B cell (primary cell): ENCODE measurements around the gene ARFGAP3. TPM values are rescaled to one million over a fixed set of nuclear protein-coding genes. Genes with fewer than 3 reads are reported as not detected.

Source experiments
- ATAC-seq: fragments of 200-7000 bp; cut with Tn5 transposase; one replicate; pipeline ENCODE4 v1.10.0; 2021; ENCODE audit warnings: low read depth, mild to moderate bottlenecking, moderate number of reproducible peaks, moderate library complexity
- CTCF ChIA-PET: fragments of 350-600 bp; sonication (Branson Sonifier 250); formaldehyde crosslinking; loops from one replicate; lab custom pipeline; 2021; ENCODE audit warnings: antibody characterized with exemption, inconsistent platforms; lab: Charles Lee
- POLR2A ChIA-PET: fragments of 350-600 bp; sonication (Branson Sonifier 250); formaldehyde crosslinking; loops from one replicate; lab custom pipeline; 2021; ENCODE audit warnings: antibody characterized with exemption; lab: Charles Lee
- DNase-seq: peaks from one replicate; pipeline ENCODE4 v3.0.0; 2013
- H2AFZ ChIP-seq: 2 replicates; pipeline ENCODE4 v1.6.1; 2012; ENCODE audit warnings: mild to moderate bottlenecking, low read depth, low read length; ENCODE audit not compliant: insufficient read depth, poor library complexity, severe bottlenecking
- H3K27ac ChIP-seq, 2 donors: 1 replicate in 1 of 2; 2 replicates in 1 of 2; pipeline ENCODE4 v1.5.1; 2012 to 2013; ENCODE audit warnings: low read length in 2 of 2, mild to moderate bottlenecking in 2 of 2, moderate library complexity in 1 of 2
- H3K27me3 ChIP-seq, 4 experiments: fragments of 200-600 bp in 1 of 4; sonication (generic) in 1 of 4; replicated peaks in 1 of 4; 1 replicate in 2 of 4; 2 replicates in 2 of 4; pipeline versions ENCODE4 v1.6.1 to v1.7.0; 2013 to 2016; ENCODE audit warnings: low read length in 3 of 4, mild to moderate bottlenecking in 2 of 4, mixed read lengths in 1 of 4, moderate library complexity in 1 of 4; ENCODE audit not compliant: insufficient read depth in 4 of 4, control insufficient read depth in 3 of 4; ENCODE audit errors: control extremely low read depth in 1 of 4
- H3K36me3 ChIP-seq, 2 experiments: replicated peaks in 1 of 2; 1 replicate in 1 of 2; 2 replicates in 1 of 2; pipeline versions ENCODE4 v1.6.1 to v1.7.1; 2013; ENCODE audit warnings: low read length in 1 of 2; ENCODE audit not compliant: insufficient read depth in 2 of 2, control insufficient read depth in 1 of 2; ENCODE audit errors: control extremely low read depth in 1 of 2, extremely low read depth in 1 of 2
- H3K4me1 ChIP-seq, 2 donors: fragments of 200-600 bp in 1 of 2; sonication (generic) in 1 of 2; 1 replicate in 1 of 2; 2 replicates in 1 of 2; pipeline versions ENCODE4 v1.5.1 to v1.6.1; 2013 to 2017; ENCODE audit warnings: low read length in 2 of 2; ENCODE audit not compliant: control insufficient read depth in 2 of 2, insufficient read depth in 2 of 2
- H3K4me2 ChIP-seq: replicated peaks from 2 replicates; pipeline ENCODE3; 2012; ENCODE audit warnings: mild to moderate bottlenecking, low read depth, low read length; ENCODE audit not compliant: poor library complexity, severe bottlenecking
- H3K4me3 ChIP-seq, 5 experiments: fragments of 200-600 bp in 1 of 5; sonication (generic) in 1 of 5; 1 replicate in 3 of 5; 2 replicates in 2 of 5; pipeline versions ENCODE4 v1.5.1 to v1.7.0; 2011 to 2016; ENCODE audit warnings: low read length in 4 of 5, mild to moderate bottlenecking in 4 of 5, low read depth in 2 of 5, control low read depth in 1 of 5, moderate library complexity in 1 of 5; ENCODE audit not compliant: insufficient read depth in 1 of 5; ENCODE audit errors: control extremely low read depth in 1 of 5, extremely low read depth in 1 of 5
- H3K79me2 ChIP-seq: fragments of 200-600 bp; sonication (generic); one replicate; pipeline ENCODE4 v1.6.0; 2016; ENCODE audit warnings: low read length; ENCODE audit not compliant: control insufficient read depth, insufficient read depth
- H3K9ac ChIP-seq: fragments of 200-600 bp; sonication (generic); 2 replicates; pipeline ENCODE4 v1.6.1; 2017; ENCODE audit warnings: mild to moderate bottlenecking, low read length, moderate library complexity
- H3K9me3 ChIP-seq, 3 donors: one replicate each; pipeline versions ENCODE4 v1.6.1 to v1.7.1; 2013; ENCODE audit warnings: low read length in 2 of 3; ENCODE audit not compliant: control insufficient read depth in 2 of 3, insufficient read depth in 1 of 3; ENCODE audit errors: control extremely low read depth in 1 of 3
- H4K20me1 ChIP-seq: 2 replicates; pipeline ENCODE4 v1.6.0; 2012; ENCODE audit warnings: mild to moderate bottlenecking, low read length; ENCODE audit not compliant: insufficient read depth, control insufficient read depth, poor library complexity, severe bottlenecking
- H3K27ac Mint-ChIP-seq: one replicate; pipeline ENCODE4 v1.8.0; 2021; ENCODE audit warnings: mixed read lengths
- H3K27me3 Mint-ChIP-seq: one replicate; pipeline ENCODE4 v1.8.0; 2021; ENCODE audit warnings: mixed read lengths
- H3K4me1 Mint-ChIP-seq: one replicate; pipeline ENCODE4 v1.8.0; 2021; ENCODE audit warnings: mixed read lengths
- H3K4me3 Mint-ChIP-seq: one replicate; pipeline ENCODE4 v1.8.0; 2021; ENCODE audit warnings: mixed read lengths
- H3K9me3 Mint-ChIP-seq: one replicate; pipeline ENCODE4 v1.8.0; 2022; ENCODE audit warnings: mixed read lengths; ENCODE audit not compliant: insufficient read depth
- CTCF ChIP-seq: fragments of 200-600 bp; IDR thresholded peaks from one replicate; pipeline ENCODE4 v1.8.0; 2022; ENCODE audit warnings: antibody characterized with exemption, mild to moderate bottlenecking
- EZH2 ChIP-seq: IDR thresholded peaks from 2 replicates; pipeline ENCODE4 v1.6.1; 2012; ENCODE audit warnings: borderline replicate concordance, low read depth, mild to moderate bottlenecking, moderate library complexity, low read length; ENCODE audit not compliant: insufficient read depth, poor library complexity, severe bottlenecking
- WGBS: methylation state at CpG from one replicate; pipeline ENCODE4 v1.1.5; 2013; ENCODE audit warnings: missing lambda C conversion rate; ENCODE audit not compliant: insufficient coverage; 5-methylcytosine and 5-hydroxymethylcytosine counted together
- intact Hi-C: fragments of 100-400 bp; cut with micrococcal nuclease; formaldehyde crosslinking; loops from one replicate; pipeline ENCODE4 v1.10.0; 2022
- polyA plus RNA-seq: library from polyadenylated mRNA; depleted of rRNA; stranded (reverse); fragments of >200 nt; gene quantifications from 2 replicates; pipeline ENCODE4 v1.2.3, GENCODE V29; 2012
- total RNA-seq, 2 donors: library from RNA; stranded (reverse); fragments of 120-200 nt in 1 of 2; gene quantifications; 1 replicate in 1 of 2; 2 replicates in 1 of 2; pipeline versions ENCODE4 v1.2.3 to v1.2.4, GENCODE V29; 2013 to 2022

The ARFGAP3 gene
- total and polyA plus RNA-seq, 2 donors (not counting 1 experiment from before 2014, with no cell fraction given) = 10.7 to 33.2 TPM

- Mint-ChIP-seq H3K27ac (no peak overlapping the region), H3K9me3 (peaks cover 6% of the 10 kb centered on the region), H3K27me3 (no peaks in the 10 kb centered on the region), H3K4me1 (peaks cover 25% of the 10 kb centered on the region), H3K4me3 (no peak overlapping the region)
- H3K9ac ChIP-seq = no peak overlapping the region
- intact Hi-C loops = loop anchor here (2.0 to 10.0 kb wide), 2 partner anchors 103 to 269 kb away; no protein-coding TSS in a partner anchor
- H3K36me3 ChIP-seq = peaks cover 0 to 18% of the 10 kb centered on the region in 2 experiments
- H3K4me1 ChIP-seq = peaks cover 8 to 29% of the 10 kb centered on the region in 2 donors
- no peaks in the 10 kb centered on the region for H3K27me3 ChIP-seq
- H3K9me3 ChIP-seq = peaks cover 0 to 18% (median 3%) of the 10 kb centered on the region in 3 donors
- H2AFZ ChIP-seq = no peak overlapping the region
- H4K20me1 ChIP-seq = no peaks in the 10 kb centered on the region
- H3K4me3 ChIP-seq = no peak overlapping the region
- ChIA-PET POLR2A (no interaction called here), CTCF (interaction anchor here (1.2 to 3.3 kb wide), 7 partner anchors 8 to 168 kb away, joined by 3 to 35 read pairs (median 13); no protein-coding TSS in a partner anchor)
- no peaks in the 10 kb centered on the region for H3K79me2 ChIP-seq
- DNase-seq = no peak
- ATAC-seq = no peak
- H3K27ac ChIP-seq = no peak overlapping the region
- TF ChIP-seq CTCF = no peak
- no peak for TF ChIP-seq EZH2
- H3K4me2 ChIP-seq = no peak overlapping the region
- WGBS = 98% methylated on average over 6 of the region's 7 CpGs
Observed at GRCh38 chr22:42866100-42866499, 9.0 kb upstream of the ARFGAP3 start.

GRCh38 chr22:42865536-42865935, 8.5 kb upstream of the ARFGAP3 start:
- no peak for ATAC-seq
- Mint-ChIP-seq H3K27me3 (no peaks in the 10 kb centered on the region), H3K4me1 (peaks cover 31% of the 10 kb centered on the region), H3K9me3 (peaks cover 6% of the 10 kb centered on the region), H3K27ac (no peak overlapping the region), H3K4me3 (no peak overlapping the region)
- whole genome bisulfite sequencing = 97% methylated on average over 5 of the region's 8 CpGs
- Histone ChIP-seq H4K20me1 (no peaks in the 10 kb centered on the region), H3K9me3 (peaks cover 0 to 18% (median 3%) of the 10 kb centered on the region in 3 donors), H3K4me1 (peaks cover 14 to 35% of the 10 kb centered on the region in 2 donors), H3K9ac (no peak overlapping the region), H3K4me2 (no peak overlapping the region), H3K79me2 (no peaks in the 10 kb centered on the region), H2AFZ (no peak overlapping the region), H3K4me3 (no peak overlapping the region), H3K36me3 (peaks cover 0 to 13% of the 10 kb centered on the region in 2 experiments), H3K27me3 (no peaks in the 10 kb centered on the region), H3K27ac (no peak overlapping the region)
- CTCF ChIA-PET = interaction anchor here (0.9 to 1.6 kb wide), 3 partner anchors 29 to 32 kb away, joined by 3 to 5 read pairs (median 3); no protein-coding TSS in a partner anchor
- POLR2A ChIA-PET = no interaction called here
- TF ChIP-seq EZH2 (no peak), CTCF (no peak)
- no peak for DNase-seq
- intact Hi-C loops = loop anchor here (10.0 kb wide), 1 partner anchor 269 kb away; no protein-coding TSS in a partner anchor
